Sigmoid colon (tissue), 7 donors: Measurements from ENCODE around the gene ZBTB7A. TPM values are rescaled to one million over a fixed set of nuclear protein-coding genes. Genes with fewer than 3 reads are reported as not detected.

ENCODE experiments used
- DNase-seq: peaks from one replicate; pipeline ENCODE4 v3.0.0-alpha.2; 2019
- H3K27ac ChIP-seq, 4 donors: fragments of 200-600 bp; sonication (generic); one replicate each; pipeline ENCODE4 v1.5.1; 2016 to 2019; ENCODE audit warnings: mild to moderate bottlenecking in 1 of 4
- H3K27me3 ChIP-seq, 3 donors: fragments of 200-600 bp; sonication (generic); one replicate each; pipeline ENCODE4 v1.5.1; 2019; ENCODE audit warnings: mild to moderate bottlenecking in 1 of 3
- H3K36me3 ChIP-seq, 4 donors: fragments of 200-600 bp; sonication (generic); one replicate each; pipeline ENCODE4 v1.5.1; 2016 to 2019
- H3K4me1 ChIP-seq, 4 donors: fragments of 200-600 bp; sonication (generic); one replicate each; pipeline ENCODE4 v1.5.1; 2017 to 2019
- H3K4me3 ChIP-seq, 4 donors: fragments of 200-600 bp; sonication (generic); one replicate each; pipeline ENCODE4 v1.5.1; 2017 to 2019; ENCODE audit warnings: mild to moderate bottlenecking in 2 of 4, moderate library complexity in 1 of 4
- H3K9me3 ChIP-seq, 4 donors: fragments of 200-600 bp in 3 of 4; sonication (generic) in 3 of 4; one replicate each; pipeline versions ENCODE4 v1.5.1 to v1.6.1; 2013 to 2019
- CTCF ChIP-seq, 4 experiments: fragments of 450-650 bp in 3 of 4; fragments of 200-600 bp in 1 of 4; IDR thresholded peaks; one replicate each; pipeline ENCODE4 v1.5.1; 2016 to 2019; ENCODE audit warnings: antibody characterized with exemption in 4 of 4, mild to moderate bottlenecking in 3 of 4, moderate library complexity in 2 of 4
- EP300 ChIP-seq, 4 donors: sonication (generic); formaldehyde crosslinking; IDR thresholded peaks; one replicate each; pipeline ENCODE4 v1.6.1; 2017; ENCODE audit warnings: antibody characterized with exemption in 4 of 4
- POLR2A ChIP-seq, 2 donors: fragments of 450-650 bp; IDR thresholded peaks; one replicate each; pipeline ENCODE4 v1.6.1; 2016; ENCODE audit warnings: antibody characterized with exemption in 2 of 2, mild to moderate bottlenecking in 2 of 2, moderate library complexity in 2 of 2
- POLR2AphosphoS5 ChIP-seq, 4 donors: sonication (generic); formaldehyde crosslinking; IDR thresholded peaks; one replicate each; pipeline ENCODE4 v1.6.1; 2017; ENCODE audit warnings: antibody characterized with exemption in 4 of 4
- WGBS, 2 donors: extraction: QIAGEN DNeasy Blood & Tissue Kit; methylation state at CpG; one replicate each; pipeline ENCODE4 v1.1.7; 2013; 5-methylcytosine and 5-hydroxymethylcytosine counted together
- intact Hi-C: fragments of 100-400 bp; cut with DNase I; formaldehyde crosslinking; loops from one replicate; pipeline ENCODE4 v1.15.1; 2023
- polyA plus RNA-seq, 3 donors: library from polyadenylated mRNA; stranded (reverse); fragments of 200-250 nt; gene quantifications; one replicate each; pipeline ENCODE4 v1.2.3, GENCODE V29; 2013
- total RNA-seq, 4 donors: library from RNA; depleted of rRNA; stranded (reverse); fragments of >200 nt; gene quantifications; one replicate each; pipeline ENCODE4 v1.1.0, GENCODE V29; 2016
- donor health status: healthy with polysubstance abuse.
- donor health status: Bipolar disorder and iron deficiency.
- donor health status: healthy.

The ZBTB7A gene
- 10 to 100 TPM; 35.4 to 53.2 (median 44.8) TPM for total RNA-seq
- 10 to 100 TPM; 22.8 to 39.1 (median 23.8) TPM for polyA plus RNA-seq

- peak within 1 kb of the TSS; percentile 89 to 100 (median 94) for H3K4me3 ChIP-seq
- H3K4me1 ChIP-seq: peaks cover 0 to 41% (median 32%) of the 10 kb centered on the region in 4 donors
- peak within 1 kb of the TSS; percentile 99 to 100 (median 100) for H3K27ac ChIP-seq
- WGBS, 2 donors: 1% methylated on average over 80 to 85 of the region's 85 CpGs
- H3K27me3 ChIP-seq: no peaks in the 10 kb centered on the region
- intact Hi-C loops: loop anchor here (2.0 to 5.0 kb wide), 2 partner anchors 60 to 80 kb away; partner anchors contain the start of genes EEF2 and PIAS4
- TF ChIP-seq POLR2A (IDR thresholded peaks at IDR 0.05) (no peak), CTCF (IDR thresholded peaks at IDR 0.05) (no peak), POLR2AphosphoS5 (IDR thresholded peaks at IDR 0.05) (peak; percentile 42 to 86 (median 82))
- peaks cover 0 to 6% (median 3%) of the 10 kb centered on the region in 4 donors for H3K36me3 ChIP-seq
- H3K9me3 ChIP-seq: no peaks in the 10 kb centered on the region
- DNase-seq: peak; percentile 95
These were observed at the start of gene ZBTB7A for GRCh38 chr19:4066682-4067395. ZBTB7A (minus strand) TSS chr19:4066899; CDS start chr19:4055232, 11,667 bp downstream.

GRCh38 chr19:4115818-4116385 lies 49.2 kb upstream of the ZBTB7A start:
- H3K4me1 ChIP-seq: peaks cover 0 to 30% (median 10%) of the 10 kb centered on the region in 4 donors
- no peak overlapping the region for H3K27ac ChIP-seq
- H3K9me3 ChIP-seq: no peaks in the 10 kb centered on the region
- peaks cover 9 to 80% (median 40%) of the 10 kb centered on the region in 4 donors for H3K36me3 ChIP-seq
- TF ChIP-seq EP300 (IDR thresholded peaks at IDR 0.05) (no peak), POLR2A (IDR thresholded peaks at IDR 0.05) (no peak), CTCF (IDR thresholded peaks at IDR 0.05) (no peak)
- H3K27me3 ChIP-seq: no peaks in the 10 kb centered on the region
- DNase-seq: no peak
- intact Hi-C loops: no loop called here
- 80 to 85% methylated on average over 13 of the region's 13 CpGs for WGBS, 2 donors
- H3K4me3 ChIP-seq: no peak overlapping the region

GRCh38 chr19:4115050-4115817 lies 48.5 kb upstream of the ZBTB7A start:
- WGBS, 2 donors: 61 to 86% methylated on average over 27 of the region's 27 CpGs
- peaks cover 0 to 24% (median 8%) of the 10 kb centered on the region in 4 donors for H3K4me1 ChIP-seq
- no peaks in the 10 kb centered on the region for H3K9me3 ChIP-seq
- peaks cover 9 to 84% (median 43%) of the 10 kb centered on the region in 4 donors for H3K36me3 ChIP-seq
- intact Hi-C loops: no loop called here
- H3K4me3 ChIP-seq: no peak overlapping the region
- H3K27ac ChIP-seq: peak overlapping the region in 1 of 4 donors; percentile 4
- H3K27me3 ChIP-seq: no peaks in the 10 kb centered on the region
- no peak for TF ChIP-seq POLR2A (IDR thresholded peaks at IDR 0.05)
- TF ChIP-seq POLR2AphosphoS5 (IDR thresholded peaks at IDR 0.05): no peak
- TF ChIP-seq CTCF (IDR thresholded peaks at IDR 0.05): no peak
- no peak for TF ChIP-seq EP300 (IDR thresholded peaks at IDR 0.05)
- DNase-seq: no peak

- 92% methylated on average over 19 of the region's 19 CpGs for WGBS, 2 donors
These were observed 47.5 kb upstream of the ZBTB7A start for GRCh38 chr19:4114181-4114580.

More at GRCh38 chr19:4114181-4114580, 47.5 kb upstream of the ZBTB7A start:
- DNase-seq: no peak
- peaks cover 0 to 24% (median 8%) of the 10 kb centered on the region in 4 donors for H3K4me1 ChIP-seq
- intact Hi-C loops: no loop called here
- TF ChIP-seq POLR2AphosphoS5 (IDR thresholded peaks at IDR 0.05): no peak
- no peak for TF ChIP-seq EP300 (IDR thresholded peaks at IDR 0.05)
- TF ChIP-seq CTCF (IDR thresholded peaks at IDR 0.05): no peak
- TF ChIP-seq POLR2A (IDR thresholded peaks at IDR 0.05): no peak
- peak overlapping the region in 2 of 4 donors; percentile 29 to 68 for H3K27ac ChIP-seq
- H3K9me3 ChIP-seq: no peaks in the 10 kb centered on the region
- no peaks in the 10 kb centered on the region for H3K27me3 ChIP-seq
- peaks cover 9 to 88% (median 51%) of the 10 kb centered on the region in 4 donors for H3K36me3 ChIP-seq
- H3K4me3 ChIP-seq: no peak overlapping the region
